Stimulated activated CD4-positive, alpha-beta T cell treated with anti-CD3 and anti-CD28 coated beads, TNF-alpha, amount 100 ng/mL, for 48 hours (primary cell): ENCODE measurements around the gene PDCD6IP.
"Not testable (repeated sequence)": the region's sequence is repeated elsewhere in the genome, so short reads cannot be mapped to it uniquely, and the experiment has no call there.

Experiments used
- DNase-seq, 3 donors: peaks; one replicate each; pipeline ENCODE4 v3.0.0-alpha.2; 2020; ENCODE audit warnings: low read depth in 3 of 3

The PDCD6IP gene

DNA sequence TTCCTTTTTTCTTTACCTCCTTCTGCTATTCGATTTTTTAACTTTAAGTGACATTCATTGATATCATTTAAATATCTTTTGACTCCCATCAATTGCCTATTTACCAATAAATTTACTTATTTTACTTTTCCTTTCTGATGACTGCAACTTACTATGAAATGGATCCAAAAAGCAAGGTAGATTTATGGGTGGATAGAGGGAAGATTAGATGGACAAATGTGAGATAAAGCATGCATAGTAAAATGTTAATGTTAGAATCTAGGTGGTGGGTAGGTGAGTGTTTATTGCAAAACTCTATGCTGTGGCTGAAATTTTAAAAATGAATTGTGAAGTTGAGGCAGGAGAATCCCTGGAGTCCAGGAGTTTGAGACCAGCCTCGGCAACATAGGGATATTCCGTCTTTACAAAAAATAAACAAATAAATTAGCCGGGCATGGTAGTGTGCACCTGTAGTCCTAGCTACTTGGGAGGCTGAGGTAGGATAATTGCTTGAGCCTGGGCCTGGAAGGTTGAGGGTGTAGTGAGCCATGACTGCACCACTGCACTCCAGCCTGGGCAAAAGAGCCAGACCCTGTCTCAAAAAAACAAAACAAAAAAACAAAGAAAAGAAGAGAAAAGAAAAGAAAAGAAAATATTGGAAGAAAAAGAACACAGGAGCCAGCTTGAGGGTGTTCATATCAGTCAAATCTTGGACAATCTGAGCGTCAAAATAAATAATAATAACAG, 6.1 kb upstream of the PDCD6IP start:
- DNase-seq, result no peak

GRCh38 chr3:33795131-33795530, 3.3 kb upstream of the PDCD6IP start:
- no peak for DNase-seq

GRCh38 chr3:33795856-33796536, 2.4 kb upstream of the PDCD6IP start:
- DNase-seq, result no peak

GRCh38 chr3:33798113-33798417, 365 bp upstream of the PDCD6IP start:
- DNase-seq, result no peak

DNA sequence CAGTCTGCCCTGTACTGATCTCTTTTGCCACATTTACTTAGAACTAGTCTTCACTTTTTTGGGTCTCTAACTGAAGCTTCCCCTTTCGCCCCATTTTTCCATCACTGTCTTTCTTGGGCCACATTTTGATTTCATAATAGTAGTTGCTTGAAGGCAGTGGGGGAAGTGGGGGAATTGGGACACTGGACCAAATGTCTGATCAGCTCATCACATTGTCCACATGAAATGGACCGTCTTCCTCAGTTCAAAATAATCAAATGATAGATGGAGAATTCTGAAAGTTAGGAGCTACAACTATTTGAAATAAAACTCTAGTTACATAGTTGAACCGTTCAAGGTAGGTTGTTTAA, 747 bp downstream of the PDCD6IP start:
- DNase-seq, result no peak

- DNase-seq, result no peak
These were observed 4.8 kb downstream of the PDCD6IP start for GRCh38 chr3:33803252-33803651.

DNA sequence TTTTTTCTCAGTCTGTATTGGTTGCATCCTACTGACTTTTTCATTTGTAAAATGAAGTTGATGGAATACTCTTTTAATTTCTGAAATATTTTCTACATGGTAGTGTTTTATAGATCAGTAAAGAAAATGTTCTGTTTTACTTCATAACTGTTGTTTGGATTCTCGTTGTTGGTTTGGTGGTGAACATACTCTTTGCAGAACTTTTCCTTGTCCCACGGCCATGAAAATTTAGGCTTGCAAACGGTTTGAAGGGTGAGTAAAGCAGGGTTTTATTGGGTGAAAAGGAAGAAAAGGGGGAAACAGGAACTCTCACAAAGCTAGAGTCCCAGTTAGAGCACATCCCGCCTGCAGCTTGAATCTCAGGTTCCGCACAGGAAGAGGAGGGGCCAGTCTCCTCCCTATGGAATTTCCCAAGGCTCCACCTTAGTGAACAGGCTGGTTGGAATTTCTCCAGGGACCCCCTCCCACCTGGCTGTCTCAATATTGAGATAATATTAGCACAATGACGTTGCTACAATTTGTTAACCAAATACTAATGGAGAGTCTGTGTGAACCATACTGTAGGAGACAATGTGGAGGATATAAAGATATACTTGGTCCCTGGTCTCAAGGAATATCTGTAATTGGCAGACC, 5.6 kb downstream of the PDCD6IP start:
- DNase-seq, result no peak

DNA sequence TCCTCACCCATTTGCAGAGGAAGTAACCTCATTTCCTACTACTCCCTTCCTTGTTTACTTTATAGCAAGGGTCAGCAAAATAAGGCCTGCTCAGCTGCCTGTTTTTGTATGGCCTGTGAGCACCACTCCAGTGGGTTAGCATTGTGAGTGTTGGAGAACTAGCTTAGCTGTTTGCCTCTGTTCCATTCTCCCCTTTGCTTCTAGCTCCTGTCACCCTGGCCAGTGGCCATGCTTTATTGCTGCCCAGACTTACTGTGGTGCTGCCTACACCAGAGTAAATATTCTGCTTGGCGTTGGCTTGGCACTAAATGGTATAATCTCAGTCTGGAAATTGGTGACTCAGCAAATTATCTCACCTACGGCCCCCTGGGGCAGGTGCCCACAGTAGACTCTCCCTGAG, 8.8 kb downstream of the PDCD6IP start:
- no peak for DNase-seq

DNA sequence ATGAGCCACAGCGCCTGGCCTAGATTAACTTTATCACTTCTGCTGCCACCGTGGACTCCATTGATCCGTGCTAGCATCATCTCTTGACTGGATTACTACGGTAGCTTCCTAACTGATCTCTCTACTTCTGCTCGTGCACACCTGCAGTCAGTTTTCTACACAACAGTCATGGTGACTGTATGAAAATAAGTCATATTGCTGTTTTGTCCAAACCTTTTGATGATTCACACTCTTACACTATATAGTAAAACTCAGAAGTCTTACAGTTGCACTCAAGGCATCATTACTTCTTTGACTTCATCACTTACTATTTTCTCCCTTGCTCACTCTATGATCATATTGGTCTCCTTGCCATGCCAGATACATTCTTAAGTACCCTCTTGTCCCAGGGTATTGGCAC, 10.1 kb downstream of the PDCD6IP start:
- no peak for DNase-seq

DNA sequence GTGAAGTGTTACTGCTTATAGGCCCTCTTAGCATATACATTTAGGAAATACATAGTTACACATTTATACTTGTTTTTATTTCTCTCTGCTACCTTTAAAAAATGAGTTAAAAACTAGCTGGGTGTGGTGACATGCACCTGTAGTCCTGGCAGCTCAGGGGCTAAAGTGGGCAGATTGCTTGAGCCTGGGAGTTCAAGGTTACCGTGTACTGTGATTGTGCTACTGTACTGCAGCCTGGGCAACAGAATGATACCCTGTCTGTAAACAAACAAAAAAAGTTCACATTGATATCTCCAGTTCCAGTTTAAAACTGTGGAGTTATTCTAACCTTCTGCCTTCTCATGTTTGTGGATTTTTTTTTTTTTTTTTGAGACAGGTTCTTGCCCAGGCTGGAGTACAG, 12.1 kb downstream of the PDCD6IP start:
- DNase-seq, result no peak

DNA sequence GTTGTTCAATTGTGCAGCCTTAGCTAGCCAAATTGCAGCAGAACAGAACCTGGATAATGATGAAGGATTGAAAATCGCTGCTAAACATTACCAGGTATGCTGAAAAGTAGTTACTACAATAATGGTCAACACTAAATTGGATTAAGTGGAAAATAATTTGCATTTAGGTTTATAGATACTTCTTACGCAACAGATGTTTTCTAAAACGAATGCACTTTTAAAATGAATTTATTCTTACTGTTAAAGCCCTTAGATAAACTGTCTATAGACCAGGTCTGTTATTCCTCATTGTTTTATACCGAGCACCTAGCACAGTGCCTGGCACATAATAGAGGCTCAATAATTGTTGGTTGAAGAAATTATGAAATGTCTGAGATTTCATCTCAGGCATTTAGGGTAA, 23.6 kb downstream of the PDCD6IP start:
- no peak for DNase-seq

GRCh38 chr3:33823821-33824220, 25.4 kb downstream of the PDCD6IP start:
- DNase-seq, result no peak

DNA sequence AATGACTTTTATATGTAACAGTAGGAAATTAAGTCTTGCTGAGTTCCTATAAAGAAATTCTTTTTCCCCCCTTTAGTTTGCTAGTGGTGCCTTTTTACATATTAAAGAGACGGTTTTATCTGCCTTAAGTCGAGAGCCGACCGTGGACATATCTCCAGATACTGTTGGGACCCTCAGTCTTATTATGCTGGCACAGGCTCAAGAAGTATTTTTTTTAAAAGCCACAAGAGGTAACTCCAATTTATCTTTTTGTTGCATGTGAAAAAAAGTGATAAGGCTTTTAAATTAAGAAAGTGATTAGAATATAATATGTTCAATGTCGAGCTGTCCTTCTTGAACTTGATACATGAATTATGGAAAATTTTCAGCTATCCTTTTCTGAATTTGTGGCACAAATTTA, 26.7 kb downstream of the PDCD6IP start:
- DNase-seq, result no peak

DNA sequence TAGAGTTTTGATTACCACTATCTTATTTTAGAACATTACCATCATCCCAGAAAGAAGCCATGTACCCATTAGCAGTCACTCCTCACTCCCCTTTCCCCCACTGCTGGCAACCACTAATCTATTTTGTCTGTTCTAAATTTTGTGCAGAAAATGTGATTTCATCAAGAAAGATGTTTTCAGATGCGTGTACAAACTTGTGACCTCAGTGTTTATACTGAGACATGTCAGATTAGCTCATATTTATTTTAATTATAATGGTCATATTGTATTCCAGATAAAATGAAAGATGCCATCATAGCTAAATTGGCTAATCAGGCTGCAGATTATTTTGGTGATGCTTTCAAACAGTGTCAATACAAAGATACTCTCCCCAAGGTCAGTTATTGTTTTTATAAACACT, 27.8 kb downstream of the PDCD6IP start:
- no peak for DNase-seq

- no peak for DNase-seq
These were observed 28.3 kb downstream of the PDCD6IP start for GRCh38 chr3:33826688-33827087.

DNA sequence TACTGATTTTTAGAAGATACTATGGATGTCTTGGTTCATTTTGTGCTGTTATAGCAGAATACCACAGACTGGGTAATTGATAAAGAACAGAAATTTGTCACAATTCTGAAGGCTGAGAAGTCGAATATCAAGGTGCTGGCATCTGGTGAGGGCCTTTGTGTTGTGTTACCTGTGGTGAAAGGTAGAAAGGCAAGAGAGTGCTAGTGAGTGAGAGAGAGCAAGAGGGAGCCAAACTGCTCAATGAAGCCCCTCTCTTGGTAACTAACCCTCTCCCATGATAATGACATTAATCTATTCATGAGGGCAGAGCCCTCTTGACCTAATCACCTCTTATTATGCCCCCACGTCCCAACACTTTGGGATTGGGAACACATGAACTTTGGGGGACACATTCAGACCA, 31.3 kb downstream of the PDCD6IP start:
- DNase-seq, result no peak

DNA sequence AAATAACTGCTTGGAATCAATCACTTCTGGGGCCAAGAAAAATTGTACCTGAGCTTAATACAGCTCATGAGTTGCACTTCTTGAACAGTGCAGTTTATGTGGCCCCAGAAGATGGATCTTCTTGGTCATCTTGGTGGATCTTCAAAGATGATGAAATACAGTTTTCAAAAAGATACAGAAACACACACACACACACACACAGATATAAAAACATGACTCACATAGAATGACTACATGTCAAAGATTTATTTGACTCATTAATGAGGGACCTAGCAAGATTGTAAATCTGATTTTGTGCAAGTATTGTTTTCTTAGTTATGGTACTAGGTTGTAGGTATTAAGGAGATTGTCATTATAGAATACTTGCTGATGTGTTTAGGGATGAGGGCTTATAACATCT, 32.6 kb downstream of the PDCD6IP start:
- DNase-seq, result no peak

DNA sequence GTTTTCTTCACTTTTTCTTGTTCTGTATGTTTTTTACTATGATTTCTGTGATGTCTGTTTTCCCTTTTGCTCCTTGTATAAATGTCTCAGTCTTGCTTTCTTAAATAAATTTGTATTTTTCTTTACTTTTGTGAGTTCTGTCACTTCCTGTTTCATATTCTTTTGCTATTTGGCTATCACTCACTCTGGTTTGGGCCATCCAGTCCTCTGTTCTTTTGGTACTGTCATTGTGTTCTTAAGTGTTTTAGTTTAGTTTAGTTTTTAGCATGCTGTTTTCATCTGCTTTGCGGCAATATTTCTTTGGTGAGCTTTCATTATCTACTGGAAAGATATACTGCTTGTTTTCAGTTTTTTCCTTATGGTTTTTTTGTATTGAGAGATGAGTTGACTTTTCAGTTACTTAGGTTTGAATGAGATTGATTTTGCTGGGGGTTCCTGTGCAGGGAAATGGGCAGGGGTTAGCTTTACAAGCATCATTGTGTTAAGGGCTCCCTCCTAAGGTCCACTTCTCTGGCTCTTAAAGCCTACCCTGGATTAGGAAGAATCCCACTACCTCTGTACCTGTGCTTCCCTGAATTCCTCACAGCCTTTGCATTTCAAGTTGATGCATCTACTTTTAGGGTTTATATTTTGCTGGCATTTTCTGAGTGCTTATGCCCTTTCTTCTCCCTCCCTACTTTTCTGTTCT, 35.1 kb downstream of the PDCD6IP start:
- DNase-seq, result no peak

DNA sequence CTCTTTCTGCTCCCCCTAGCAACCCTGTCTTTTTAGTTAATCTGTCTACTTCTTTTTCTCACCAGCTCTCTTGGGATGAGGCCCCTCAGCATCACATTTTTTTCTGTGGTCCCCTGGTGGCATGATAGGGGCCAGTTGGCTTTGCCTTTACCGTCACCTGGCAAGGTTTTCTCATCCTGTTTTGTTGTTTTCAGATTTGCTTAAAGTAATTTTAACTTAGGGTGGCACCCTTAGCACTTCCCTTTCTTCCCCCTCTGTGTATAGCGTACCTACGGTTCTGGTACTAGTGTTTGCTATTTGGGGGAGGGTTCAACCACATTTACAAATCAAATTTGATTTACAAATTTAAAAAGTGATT, 35.6 kb downstream of the PDCD6IP start:
- DNase-seq, result no peak

- DNase-seq, result not testable (repeated sequence)
These were observed 38.8 kb downstream of the PDCD6IP start for GRCh38 chr3:33837182-33837581.

DNA sequence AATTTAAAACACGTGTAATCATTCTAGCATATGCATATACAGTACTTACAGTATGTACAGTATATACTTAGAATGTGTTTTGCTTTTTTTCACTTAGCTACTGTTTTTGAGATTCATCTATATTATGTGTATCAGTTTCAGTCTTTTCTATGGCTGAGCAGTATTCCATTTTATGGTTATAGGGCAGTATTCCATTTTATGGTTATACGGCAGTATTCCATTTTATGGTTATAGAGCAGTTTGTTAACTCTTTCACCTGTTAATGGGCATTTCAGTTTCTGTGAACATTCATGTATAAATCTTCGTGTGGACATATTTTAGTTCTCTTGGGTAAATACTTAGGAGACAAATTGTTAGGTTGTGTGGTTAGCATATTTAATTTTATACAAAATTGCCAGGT, 40.9 kb downstream of the PDCD6IP start:
- DNase-seq, result no peak

GRCh38 chr3:33840179-33840578, 41.7 kb downstream of the PDCD6IP start:
- DNase-seq, result no peak
